HCT116 (cell line): Measurements from ENCODE around the gene MAIP1. TPM values are rescaled to one million over a fixed set of nuclear protein-coding genes. Genes with fewer than 3 reads are reported as not detected.

ENCODE experiments used
- ATAC-seq: fragments of 200-7000 bp; cut with Tn5 transposase; 2 replicates; pipeline ENCODE4 v1.9.1; 2020; ENCODE audit warnings: mild to moderate bottlenecking, moderate library complexity
- BruUV-seq: library from RNA; stranded (reverse); fragments of 400-500 nt; replicated peaks from 2 replicates; lab custom pipeline; 2021; lab: Mats Ljungman, UMichigan
- CTCF ChIA-PET: fragments of 300-600 bp; sonication (Branson Sonifier 250); formaldehyde crosslinking; loops from one replicate; lab custom pipeline; 2021; ENCODE audit warnings: antibody characterized with exemption; lab: Charles Lee
- POLR2A ChIA-PET: fragments of 300-600, 350-600 bp; sonication (Branson Sonifier 250); formaldehyde crosslinking; loops from one replicate; lab custom pipeline; 2021; ENCODE audit warnings: antibody characterized with exemption; lab: Charles Lee
- RAD21 ChIA-PET, 2 experiments: fragments of 300-600 bp; sonication (Branson Sonifier 250); formaldehyde crosslinking; loops; one replicate each; lab custom pipeline; 2023; ENCODE audit warnings: low total read pairs in 2 of 2; ENCODE audit not compliant: uncharacterized antibody in 2 of 2, unreplicated experiment in 2 of 2, low non-redundant PET in 1 of 2; lab: Charles Lee
- DNase-seq: peaks from one replicate; pipeline ENCODE4 v3.0.0-alpha.2; 2010; ENCODE audit warnings: low read depth, low spot score
- H2AFZ ChIP-seq: fragments of 200-600 bp; shearing (Covaris generic), sonication (generic); 2 replicates; pipeline ENCODE4 v1.6.1; 2017; ENCODE audit warnings: low read depth, mixed run types, mixed read lengths, antibody characterized with exemption, low read length; ENCODE audit not compliant: poor library complexity, severe bottlenecking
- H3K27ac ChIP-seq: 2 replicates; pipeline ENCODE4 v1.5.1; 2012; ENCODE audit warnings: low read depth, low read length
- H3K27me3 ChIP-seq: fragments of 200-600 bp; sonication (generic); 2 replicates; pipeline ENCODE4 v1.6.1; 2016; ENCODE audit warnings: mixed run types, low read length, mixed read lengths; ENCODE audit not compliant: insufficient read depth
- H3K36me3 ChIP-seq, 2 experiments: fragments of 200-500 bp in 1 of 2; fragments of 200-600 bp in 1 of 2; sonication (Bioruptor generic) in 1 of 2; sonication (generic) in 1 of 2; 2 replicates each; pipeline versions ENCODE4 v1.5.1 to v1.6.1; 2014 to 2016; ENCODE audit warnings: low read length in 2 of 2, inconsistent platforms in 1 of 2, mixed read lengths in 1 of 2, mixed run types in 1 of 2; ENCODE audit not compliant: insufficient read depth in 2 of 2, control insufficient read depth in 1 of 2
- H3K4me1 ChIP-seq, 2 experiments: fragments of 200-600 bp in 1 of 2; sonication (generic) in 1 of 2; 2 replicates each; pipeline versions ENCODE4 v1.5.1 to v1.6.1; 2012 to 2017; ENCODE audit warnings: low read length in 2 of 2, inconsistent platforms in 1 of 2, mild to moderate bottlenecking in 1 of 2, mixed read lengths in 1 of 2, mixed run types in 1 of 2, moderate library complexity in 1 of 2; ENCODE audit not compliant: insufficient read depth in 2 of 2, control insufficient read depth in 1 of 2
- H3K4me2 ChIP-seq: fragments of 200-600 bp; sonication (generic); 2 replicates; pipeline ENCODE4 v1.6.1; 2017; ENCODE audit warnings: mixed run types, low read length, mixed read lengths
- H3K4me3 ChIP-seq, 2 experiments: fragments of 200-600 bp in 1 of 2; sonication (generic) in 1 of 2; replicated peaks in 1 of 2; 2 replicates each; pipeline ENCODE4 v1.5.1; 2011 to 2016; ENCODE audit warnings: low read length in 2 of 2, control low read depth in 1 of 2, low read depth in 1 of 2, mild to moderate bottlenecking in 1 of 2, mixed read lengths in 1 of 2, mixed run types in 1 of 2
- H3K79me2 ChIP-seq: fragments of 200-600 bp; sonication (generic); 2 replicates; pipeline ENCODE4 v1.6.1; 2017; ENCODE audit warnings: mild to moderate bottlenecking, mixed run types, low read length, moderate library complexity, mixed read lengths; ENCODE audit not compliant: insufficient read depth
- H3K9ac ChIP-seq: fragments of 200-600 bp; sonication (generic); 2 replicates; pipeline ENCODE4 v1.6.1; 2016; ENCODE audit warnings: low read length, mixed read lengths
- H3K9me2 ChIP-seq: fragments of 200-600 bp; sonication (generic), shearing (Covaris generic); 2 replicates; pipeline ENCODE4 v1.6.1; 2017; ENCODE audit warnings: mixed run types, mild to moderate bottlenecking, moderate library complexity; ENCODE audit not compliant: insufficient read depth
- H3K9me3 ChIP-seq, 2 experiments: fragments of 200-500 bp in 1 of 2; fragments of 200-600 bp in 1 of 2; sonication (Bioruptor generic) in 1 of 2; sonication (generic) in 1 of 2; 2 replicates each; pipeline ENCODE4 v1.6.1; 2014 to 2017; ENCODE audit warnings: low read length in 2 of 2, mixed read lengths in 2 of 2, inconsistent platforms in 1 of 2, low read depth in 1 of 2, mild to moderate bottlenecking in 1 of 2, mixed run types in 1 of 2, moderate library complexity in 1 of 2; ENCODE audit not compliant: control insufficient read depth in 1 of 2, insufficient read depth in 1 of 2
- H4K20me1 ChIP-seq: fragments of 200-600 bp; sonication (generic), shearing (Covaris generic); 2 replicates; pipeline ENCODE4 v1.6.1; 2017; ENCODE audit warnings: mixed run types, mild to moderate bottlenecking, moderate library complexity; ENCODE audit not compliant: insufficient read depth
- ATF3 ChIP-seq: IDR thresholded peaks from 2 replicates; pipeline ENCODE4 v1.6.1; 2012
- CBX3 ChIP-seq: IDR thresholded peaks from 2 replicates; pipeline ENCODE4 v1.6.1; 2012; ENCODE audit warnings: low read depth
- CEBPB ChIP-seq: IDR thresholded peaks from 2 replicates; pipeline ENCODE4 v1.6.1; 2012; ENCODE audit warnings: low read depth
- CTCF ChIP-seq, 3 experiments: fragments of 200-600 bp in 1 of 3; sonication (generic) in 1 of 3; IDR thresholded peaks in 2 of 3; conservative IDR thresholded peaks in 1 of 3; 2 replicates each; pipeline ENCODE4 v1.5.1; 2012 to 2017; ENCODE audit warnings: low read depth in 2 of 3, low read length in 2 of 3, antibody characterized with exemption in 1 of 3, borderline replicate concordance in 1 of 3, control low read depth in 1 of 3, mild to moderate bottlenecking in 1 of 3, mixed read lengths in 1 of 3, mixed run types in 1 of 3, moderate library complexity in 1 of 3; ENCODE audit not compliant: insufficient read depth in 1 of 3
- ELF1 ChIP-seq: IDR thresholded peaks from 2 replicates; pipeline ENCODE4 v1.6.1; 2012; ENCODE audit warnings: low read depth, borderline replicate concordance
- EZH2phosphoT487 ChIP-seq: fragments of 200-600 bp; IDR thresholded peaks from 2 replicates; pipeline ENCODE4 v1.6.1; 2018; ENCODE audit warnings: antibody characterized with exemption, borderline replicate concordance
- POLR2A ChIP-seq: IDR thresholded peaks from 2 replicates; pipeline ENCODE4 v1.7.0; 2011; ENCODE audit warnings: borderline replicate concordance; ENCODE audit not compliant: insufficient read depth, insufficient read length; ENCODE audit errors: extremely low read depth
- POLR2AphosphoS5 ChIP-seq: IDR thresholded peaks from 2 replicates; pipeline ENCODE4 v1.6.1; 2011; ENCODE audit warnings: mild to moderate bottlenecking, low read depth, low read length, moderate library complexity
- REST ChIP-seq: IDR thresholded peaks from 2 replicates; pipeline ENCODE4 v1.6.1; 2012; ENCODE audit warnings: low read depth
- SRF ChIP-seq: IDR thresholded peaks from 2 replicates; pipeline ENCODE4 v1.6.1; 2012; ENCODE audit warnings: low read depth
- YY1 ChIP-seq: IDR thresholded peaks from 2 replicates; pipeline ENCODE4 v1.6.1; 2011; ENCODE audit warnings: low read length, low read depth, moderate library complexity, mild to moderate bottlenecking; ENCODE audit not compliant: insufficient replicate concordance; ENCODE audit errors: extremely low read depth
- ZBTB33 ChIP-seq: IDR thresholded peaks from 2 replicates; pipeline ENCODE4 v1.6.1; 2011; ENCODE audit warnings: mild to moderate bottlenecking, low read length, moderate library complexity; ENCODE audit not compliant: insufficient replicate concordance; ENCODE audit errors: extremely low read depth
- intact Hi-C: fragments of 100-400 bp; cut with micrococcal nuclease; formaldehyde crosslinking; loops from 2 replicates; pipeline ENCODE4 v1.10.0; 2022
- total RNA-seq: library from RNA; stranded (reverse); gene quantifications from one replicate; pipeline ENCODE4 v1.2.1, GENCODE V29; 2021; ENCODE audit not compliant: unreplicated experiment

Gene MAIP1
- total RNA-seq, 1 experiment from 2014 or later, result 32.5 TPM

- DNase-seq (no peak), ATAC-seq (no peak)
- Histone ChIP-seq H3K9ac (no peak overlapping the region), H2AFZ (no peak overlapping the region), H3K79me2 (peaks cover 77% of the 10 kb centered on the region), H3K27ac (no peak overlapping the region), H4K20me1 (peaks cover 5% of the 10 kb centered on the region; the same call in 1 of the 2 replicates), H3K4me2 (no peak overlapping the region), H3K27me3 (no peaks in the 10 kb centered on the region), H3K4me1 (no peaks in the 10 kb centered on the region), H3K9me2 (no peaks in the 10 kb centered on the region), H3K9me3 (no peaks in the 10 kb centered on the region), H3K4me3 (no peak overlapping the region), H3K36me3 (peaks cover 2 to 8% of the 10 kb centered on the region in 2 experiments; a peak in 2 of 4 replicates)
- TF ChIP-seq ZBTB33 (no peak), POLR2AphosphoS5 (no peak), ELF1 (no peak), POLR2A (no peak), YY1 (no peak), SRF (no peak), CBX3 (no peak), EZH2phosphoT487 (no peak)
- ChIA-PET POLR2A (no interaction called here), RAD21 (no interaction called here), CTCF (no interaction called here)
- BruUV-seq, result no TSS peak
- intact Hi-C loops, result no loop called here
Observed at GRCh38 chr2:199926806-199927205, 28.6 kb upstream of the MAIP1 start.

- H3K4me1 ChIP-seq, result peaks cover 0 to 1% of the 10 kb centered on the region in 2 experiments; a peak in 2 of 4 replicates
- ATAC-seq (no peak), DNase-seq (no peak)
- no TSS peak for BruUV-seq
- RAD21 ChIA-PET, result no interaction called here
- CTCF ChIA-PET, result no interaction called here
- H3K27ac ChIP-seq, result no peak overlapping the region
- H3K27me3 ChIP-seq, result no peaks in the 10 kb centered on the region
- H4K20me1 ChIP-seq, result 0 out of 2 replicates have a peak, but pooled peaks cover 2% of the 10 kb centered on the region
- peaks cover 74% of the 10 kb centered on the region for H3K79me2 ChIP-seq
- H3K4me3 ChIP-seq, result no peak overlapping the region
- peaks cover 6 to 19% of the 10 kb centered on the region in 2 experiments; a peak in 3 of 4 replicates for H3K36me3 ChIP-seq
- H2AFZ ChIP-seq, result no peak overlapping the region
- intact Hi-C loops, result no loop called here
- POLR2A ChIA-PET, result no interaction called here
- no peak overlapping the region for H3K4me2 ChIP-seq
- no peaks in the 10 kb centered on the region for H3K9me3 ChIP-seq
- H3K9ac ChIP-seq, result no peak overlapping the region
- H3K9me2 ChIP-seq, result no peaks in the 10 kb centered on the region
- TF ChIP-seq ATF3, result no peak
- no peak for TF ChIP-seq POLR2A
- TF ChIP-seq YY1, result no peak
- TF ChIP-seq CTCF (IDR thresholded peaks at IDR 0.05 in 2 of 3, conservative IDR thresholded peaks at IDR 0.05 in 1 of 3; ENCODE audit: borderline replicate concordance in 1 of 3, insufficient read depth in 1 of 3, low read depth in 2 of 3, low read length in 2 of 3), result no peak
- no peak for TF ChIP-seq CEBPB
- no peak for TF ChIP-seq REST
Observed at GRCh38 chr2:199928226-199928625, 27.2 kb upstream of the MAIP1 start.
